Gastrocnemius medialis (tissue), 4 donors: ENCODE measurements around the gene OR1A2.

Source experiments
- CTCF ChIP-seq, 5 experiments: fragments of 450-650 bp in 3 of 5; fragments of 200-600 bp in 2 of 5; sonication (generic) in 2 of 5; IDR thresholded peaks in 4 of 5; conservative IDR thresholded peaks in 1 of 5; 1 replicate in 4 of 5; 2 replicates in 1 of 5; pipeline ENCODE4 v1.5.1; 2016 to 2019; ENCODE audit warnings: antibody characterized with exemption in 5 of 5, mild to moderate bottlenecking in 3 of 5, moderate library complexity in 3 of 5
- POLR2A ChIP-seq, 2 donors: fragments of 450-650 bp; IDR thresholded peaks; one replicate each; pipeline ENCODE4 v1.6.1; 2017; ENCODE audit warnings: antibody characterized with exemption in 2 of 2, mild to moderate bottlenecking in 2 of 2, moderate library complexity in 2 of 2

GRCh38 chr17:3207367-3207766 lies 10.0 kb downstream of the OR1A2 start, which contains the start of gene OR1A1:
- TF ChIP-seq CTCF (IDR thresholded peaks at IDR 0.05 in 4 of 5, conservative IDR thresholded peaks at IDR 0.05 in 1 of 5) (no peak), POLR2A (IDR thresholded peaks at IDR 0.05) (no peak)
